H9 (cell line): ENCODE results near the gene KRTAP19-7. TPM values are rescaled to one million over a fixed set of nuclear protein-coding genes. Genes with fewer than 3 reads are reported as not detected.

Source experiments
- DNase-seq: peaks from one replicate; pipeline ENCODE4 v3.0.0-alpha.2; 2017
- H2AFZ ChIP-seq: one replicate; pipeline ENCODE4 v1.6.1; 2013; ENCODE audit warnings: mild to moderate bottlenecking, low read length, control low read depth, moderate library complexity
- H2AK5ac ChIP-seq: 2 replicates; pipeline ENCODE4 v1.6.1; 2013; ENCODE audit warnings: low read length, control low read depth, mixed read lengths; ENCODE audit not compliant: insufficient read length
- H2BK120ac ChIP-seq: one replicate; pipeline ENCODE4 v1.6.1; 2013; ENCODE audit warnings: low read depth, mild to moderate bottlenecking, low read length, control low read depth, inconsistent platforms; ENCODE audit not compliant: poor library complexity, severe bottlenecking
- H2BK12ac ChIP-seq: 2 replicates; pipeline ENCODE4 v1.6.1; 2013; ENCODE audit warnings: low read length, control low read depth, mixed read lengths, low read depth; ENCODE audit not compliant: insufficient read length
- H2BK15ac ChIP-seq: 2 replicates; pipeline ENCODE4 v1.6.1; 2013; ENCODE audit warnings: low read depth, low read length, control low read depth
- H2BK20ac ChIP-seq: one replicate; pipeline ENCODE4 v1.6.1; 2013; ENCODE audit warnings: low read depth, mild to moderate bottlenecking, low read length, control low read depth, inconsistent platforms; ENCODE audit not compliant: poor library complexity, severe bottlenecking
- H2BK5ac ChIP-seq: 2 replicates; pipeline ENCODE4 v1.6.1; 2013; ENCODE audit warnings: low read length, control low read depth, mixed read lengths; ENCODE audit not compliant: insufficient read length
- H3K14ac ChIP-seq: 2 replicates; pipeline ENCODE4 v1.6.1; 2013; ENCODE audit warnings: low read length, control low read depth; ENCODE audit not compliant: insufficient read depth
- H3K18ac ChIP-seq: 2 replicates; pipeline ENCODE4 v1.6.1; 2013; ENCODE audit warnings: low read depth, mild to moderate bottlenecking, mixed read lengths, low read length, control low read depth; ENCODE audit not compliant: insufficient read length
- H3K23ac ChIP-seq: 2 replicates; pipeline ENCODE4 v1.6.1; 2013; ENCODE audit warnings: low read length, control low read depth, mixed read lengths, low read depth; ENCODE audit not compliant: insufficient read length
- H3K23me2 ChIP-seq: 2 replicates; pipeline ENCODE4 v1.6.1; 2013; ENCODE audit warnings: low read depth, mild to moderate bottlenecking, mixed read lengths, low read length, control low read depth; ENCODE audit not compliant: insufficient read length, poor library complexity, severe bottlenecking
- H3K27ac ChIP-seq: 2 replicates; pipeline ENCODE4 v1.5.1; 2013; ENCODE audit warnings: low read length, control low read depth, mixed read lengths, low read depth; ENCODE audit not compliant: insufficient read length
- H3K27me3 ChIP-seq: 2 replicates; pipeline ENCODE4 v1.6.1; 2013; ENCODE audit warnings: low read length, control low read depth, inconsistent platforms; ENCODE audit not compliant: insufficient read depth
- H3K4ac ChIP-seq: 2 replicates; pipeline ENCODE4 v1.6.1; 2013; ENCODE audit warnings: low read depth, mild to moderate bottlenecking, control low read depth, inconsistent platforms, low read length, moderate library complexity
- H3K4me1 ChIP-seq: 2 replicates; pipeline ENCODE4 v1.6.1; 2013; ENCODE audit warnings: low read length, control low read depth, inconsistent platforms; ENCODE audit not compliant: insufficient read depth
- H3K4me2 ChIP-seq: 2 replicates; pipeline ENCODE4 v1.6.1; 2013; ENCODE audit warnings: low read length, control low read depth, mixed read lengths; ENCODE audit not compliant: insufficient read length, insufficient read depth
- H3K56ac ChIP-seq: 2 replicates; pipeline ENCODE4 v1.6.1; 2013; ENCODE audit warnings: low read depth, mild to moderate bottlenecking, mixed read lengths, low read length, control low read depth; ENCODE audit not compliant: insufficient read length
- H3K79me1 ChIP-seq: 2 replicates; pipeline ENCODE4 v1.6.1; 2013; ENCODE audit warnings: low read depth, mild to moderate bottlenecking, moderate library complexity, low read length, control low read depth, inconsistent platforms; ENCODE audit not compliant: insufficient read depth, poor library complexity, severe bottlenecking
- H3K79me2 ChIP-seq: 2 replicates; pipeline ENCODE4 v1.6.1; 2013; ENCODE audit warnings: low read length, control low read depth, inconsistent platforms; ENCODE audit not compliant: insufficient read depth
- H3K9ac ChIP-seq: 2 replicates; pipeline ENCODE4 v1.6.1; 2013; ENCODE audit warnings: low read length, control low read depth, mixed read lengths; ENCODE audit not compliant: insufficient read length; ENCODE audit errors: extremely low read depth
- H3K9me3 ChIP-seq: one replicate; pipeline ENCODE4 v1.6.1; 2013; ENCODE audit warnings: low read depth, low read length, inconsistent platforms; ENCODE audit not compliant: control insufficient read depth
- H3T11ph ChIP-seq: one replicate; pipeline ENCODE4 v1.6.1; 2013; ENCODE audit warnings: mild to moderate bottlenecking, low read length, control low read depth, inconsistent platforms
- H4K20me1 ChIP-seq: one replicate; pipeline ENCODE4 v1.6.1; 2013; ENCODE audit not compliant: control insufficient read depth, insufficient read length, insufficient read depth
- H4K5ac ChIP-seq: 2 replicates; pipeline ENCODE4 v1.6.1; 2013; ENCODE audit warnings: low read depth, mild to moderate bottlenecking, mixed read lengths, low read length, control low read depth; ENCODE audit not compliant: insufficient read length
- H4K8ac ChIP-seq: replicated peaks from 2 replicates; pipeline ENCODE4 v1.6.1; 2013; ENCODE audit warnings: low read length, control low read depth, mixed read lengths, low read depth; ENCODE audit not compliant: insufficient read length
- H4K91ac ChIP-seq: 2 replicates; pipeline ENCODE4 v1.6.1; 2013; ENCODE audit warnings: low read depth, mild to moderate bottlenecking, moderate library complexity, mixed read lengths, low read length, control low read depth; ENCODE audit not compliant: insufficient read length
- H3K27ac Mint-ChIP-seq, 3 experiments: 2 replicates in 2 of 3; 3 replicates in 1 of 3; pipeline ENCODE4 v1.8.0; 2020 to 2021; ENCODE audit warnings: mixed read lengths in 3 of 3, mild to moderate bottlenecking in 1 of 3, moderate library complexity in 1 of 3
- H3K27me3 Mint-ChIP-seq: 2 replicates; pipeline ENCODE4 v1.8.0; 2021; ENCODE audit warnings: low read depth, mild to moderate bottlenecking, moderate library complexity, mixed read lengths
- H3K36me3 Mint-ChIP-seq, 3 experiments: 2 replicates in 2 of 3; 3 replicates in 1 of 3; pipeline ENCODE4 v1.8.0; 2020 to 2021; ENCODE audit warnings: low read depth in 3 of 3, mixed read lengths in 3 of 3; ENCODE audit not compliant: insufficient read depth in 1 of 3
- H3K4me1 Mint-ChIP-seq, 2 experiments: 2 replicates each; pipeline ENCODE4 v1.8.0; 2020; ENCODE audit warnings: mixed read lengths in 2 of 2
- H3K4me3 Mint-ChIP-seq, 2 experiments: 2 replicates in 1 of 2; 3 replicates in 1 of 2; pipeline ENCODE4 v1.8.0; 2020 to 2021; ENCODE audit warnings: mild to moderate bottlenecking in 2 of 2, mixed read lengths in 2 of 2, moderate library complexity in 1 of 2
- H3K9me3 Mint-ChIP-seq, 2 experiments: 2 replicates in 1 of 2; 3 replicates in 1 of 2; pipeline ENCODE4 v1.8.0; 2020; ENCODE audit warnings: mild to moderate bottlenecking in 2 of 2, mixed read lengths in 2 of 2, moderate library complexity in 1 of 2
- WGBS: extraction: QIAGEN DNeasy Blood & Tissue Kit; methylation state at CpG from one replicate; pipeline ENCODE4 v1.1.7; 2013; ENCODE audit warnings: missing lambda C conversion rate, low lambda C conversion rate, mixed read lengths; ENCODE audit not compliant: insufficient read length; ENCODE audit errors: extremely low coverage; 5-methylcytosine and 5-hydroxymethylcytosine counted together
- total RNA-seq: library from RNA; stranded (reverse); gene quantifications from 2 replicates; pipeline ENCODE4 v1.2.1, GENCODE V29; 2021
- TF ChIP-seq, protein P1 (sequence below): fragments of 200-600 bp; sonication (generic); conservative IDR thresholded peaks from 3 replicates; pipeline ENCODE4 v1.8.0; 2021; ENCODE audit warnings: antibody characterized with exemption, mild to moderate bottlenecking

The KRTAP19-7 gene
- total RNA-seq, 1 experiment from 2014 or later, result not detected

DNA sequence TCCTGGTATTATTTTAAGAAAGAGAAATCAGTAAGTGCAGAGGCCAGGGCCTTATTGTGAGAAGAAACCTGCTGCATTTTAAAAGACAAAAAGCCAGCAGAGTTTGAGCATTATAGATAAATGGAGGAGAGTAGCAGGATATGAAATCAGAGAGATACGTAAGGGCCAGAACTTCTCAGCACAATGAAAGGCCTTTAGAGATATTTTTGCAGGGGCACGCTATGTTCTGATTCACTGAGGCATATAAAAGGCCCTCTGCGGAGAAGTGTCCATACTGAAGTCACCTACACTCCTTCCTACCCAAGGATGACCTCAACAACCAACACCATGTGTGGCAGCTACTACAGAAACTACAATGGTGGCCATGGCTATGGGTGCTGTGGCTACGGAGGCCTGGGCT, 31.0 kb upstream of the KRTAP19-7 start, which contains the start of gene KRTAP6-3:
Gene KRTAP6-3, plus strand, starts transcription at position 301 of the 400 bp plus-strand sequence. Its CDS starts 6 bp downstream, at position 307.
- Histone ChIP-seq H3K79me2 (no peaks in the 10 kb centered on the region), H3T11ph (no peak within 1 kb of the TSS), H3K4ac (no peak within 1 kb of the TSS), H4K8ac (no peak within 1 kb of the TSS), H3K27me3 (no peaks in the 10 kb centered on the region), H3K9ac (no peak within 1 kb of the TSS), H4K5ac (no peak within 1 kb of the TSS), H4K91ac (no peak within 1 kb of the TSS), H3K4me2 (no peak within 1 kb of the TSS), H2BK15ac (no peak within 1 kb of the TSS), H4K20me1 (no peaks in the 10 kb centered on the region), H3K23me2 (no peaks in the 10 kb centered on the region), H2BK20ac (no peak within 1 kb of the TSS), H2BK5ac (no peak within 1 kb of the TSS), H3K27ac (no peak within 1 kb of the TSS), H3K79me1 (no peaks in the 10 kb centered on the region), H2AFZ (no peak within 1 kb of the TSS), H3K4me1 (no peaks in the 10 kb centered on the region), H3K14ac (no peak within 1 kb of the TSS), H2BK12ac (no peak within 1 kb of the TSS), H3K18ac (no peak within 1 kb of the TSS), H3K56ac (no peak within 1 kb of the TSS), H2AK5ac (no peak within 1 kb of the TSS), H3K9me3 (no peaks in the 10 kb centered on the region), H3K23ac (no peak within 1 kb of the TSS), H2BK120ac (no peak within 1 kb of the TSS)
- no CpG with 5 or more reads among the region's 4 CpGs for WGBS
- DNase-seq, result no peak
- Mint-ChIP-seq H3K4me3 (no peak within 1 kb of the TSS), H3K9me3 (peaks cover 0 to 26% of the 10 kb centered on the region in 2 experiments; a peak in 2 of 5 replicates), H3K27ac (no peak within 1 kb of the TSS), H3K36me3 (peaks cover 0 to 10% (median 0%) of the 10 kb centered on the region in 3 experiments; a peak in 1 of 7 replicates), H3K27me3 (no peaks in the 10 kb centered on the region), H3K4me1 (no peaks in the 10 kb centered on the region)
- TF ChIP-seq, protein P1, sequence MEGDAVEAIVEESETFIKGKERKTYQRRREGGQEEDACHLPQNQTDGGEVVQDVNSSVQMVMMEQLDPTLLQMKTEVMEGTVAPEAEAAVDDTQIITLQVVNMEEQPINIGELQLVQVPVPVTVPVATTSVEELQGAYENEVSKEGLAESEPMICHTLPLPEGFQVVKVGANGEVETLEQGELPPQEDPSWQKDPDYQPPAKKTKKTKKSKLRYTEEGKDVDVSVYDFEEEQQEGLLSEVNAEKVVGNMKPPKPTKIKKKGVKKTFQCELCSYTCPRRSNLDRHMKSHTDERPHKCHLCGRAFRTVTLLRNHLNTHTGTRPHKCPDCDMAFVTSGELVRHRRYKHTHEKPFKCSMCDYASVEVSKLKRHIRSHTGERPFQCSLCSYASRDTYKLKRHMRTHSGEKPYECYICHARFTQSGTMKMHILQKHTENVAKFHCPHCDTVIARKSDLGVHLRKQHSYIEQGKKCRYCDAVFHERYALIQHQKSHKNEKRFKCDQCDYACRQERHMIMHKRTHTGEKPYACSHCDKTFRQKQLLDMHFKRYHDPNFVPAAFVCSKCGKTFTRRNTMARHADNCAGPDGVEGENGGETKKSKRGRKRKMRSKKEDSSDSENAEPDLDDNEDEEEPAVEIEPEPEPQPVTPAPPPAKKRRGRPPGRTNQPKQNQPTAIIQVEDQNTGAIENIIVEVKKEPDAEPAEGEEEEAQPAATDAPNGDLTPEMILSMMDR, result no peak
